HG02938 (cell line): ENCODE results near the gene FOXD1.
"Not testable (repeated sequence)": the region's sequence is repeated elsewhere in the genome, so short reads cannot be mapped to it uniquely, and the experiment has no call there.

Source experiments
- ATAC-seq: cut with Tn5 transposase; IDR thresholded peaks from one replicate; pipeline ENCODE4 v1.9.1; 2021; ENCODE audit warnings: mild to moderate bottlenecking, moderate library complexity; ENCODE audit not compliant: unreplicated experiment

Gene FOXD1

GRCh38 chr5:73418244-73418691 lies 30.3 kb downstream of the FOXD1 start:
- ATAC-seq = no peak

- no peak for ATAC-seq
These were observed 31.1 kb downstream of the FOXD1 start for GRCh38 chr5:73417303-73418034.

GRCh38 chr5:73415617-73416016 lies 33.0 kb downstream of the FOXD1 start:
- no peak for ATAC-seq

GRCh38 chr5:73415171-73415570 lies 33.4 kb downstream of the FOXD1 start:
- ATAC-seq = no peak

GRCh38 chr5:73412597-73412988 lies 36.0 kb downstream of the FOXD1 start:
- ATAC-seq = no peak

GRCh38 chr5:73411936-73412596 lies 36.5 kb downstream of the FOXD1 start:
- no peak for ATAC-seq

- not testable (repeated sequence) for ATAC-seq
These were observed 38.6 kb downstream of the FOXD1 start for GRCh38 chr5:73409927-73410326.

GRCh38 chr5:73405691-73406090 lies 42.9 kb downstream of the FOXD1 start:
- no peak for ATAC-seq

- no peak for ATAC-seq
These were observed 48.8 kb downstream of the FOXD1 start for GRCh38 chr5:73399775-73400174.
